ENCODE measurements around the gene ARPP19. TPM values are rescaled to one million over a fixed set of nuclear protein-coding genes. Genes with fewer than 3 reads are reported as not detected.

ARPP19 gene
- total and polyA plus RNA-seq, 2 experiments from 2014 or later = 78.3 to 192 TPM

- H4K20me1 ChIP-seq (replicated peaks; ENCODE audit: insufficient read depth) = peaks cover 12% of the 10 kb centered on the region
- Mint-ChIP-seq H3K4me1 (no peaks in the 10 kb centered on the region), H3K36me3 (ENCODE audit: low read depth) (peaks cover 59% of the 10 kb centered on the region), H3K4me3 (no peak overlapping the region), H3K27ac (no peak overlapping the region), H3K9me3 (no peaks in the 10 kb centered on the region), H3K27me3 (ENCODE audit: insufficient read depth, low read depth, poor library complexity) (no peaks in the 10 kb centered on the region)
- no peak overlapping the region for H3K27ac ChIP-seq (ENCODE audit: low read depth)
- peaks cover 36% of the 10 kb centered on the region; the same call in 1 of the 2 replicates for H3K36me3 ChIP-seq (ENCODE audit: insufficient read depth)
- no peak overlapping the region for H3K4me2 ChIP-seq
- peaks cover 47% of the 10 kb centered on the region for H3K79me2 ChIP-seq (replicated peaks; ENCODE audit: insufficient read depth)
- DNase-seq (ENCODE audit: low spot score) (no peak), ATAC-seq (no peak)
- H3K27me3 ChIP-seq (ENCODE audit: insufficient read depth) = no peaks in the 10 kb centered on the region
- H2AFZ ChIP-seq = no peak overlapping the region
- no peak overlapping the region for H3K4me3 ChIP-seq
- no peak for TF ChIP-seq ETS1 (IDR thresholded peaks at IDR 0.05)
- TF ChIP-seq CREB1 (CRISPR knock-in tag; IDR thresholded peaks at IDR 0.05; ENCODE audit: low read depth) = no peak
- TF ChIP-seq EZH2phosphoT487 (IDR thresholded peaks at IDR 0.05; ENCODE audit: unreplicated experiment) = no peak
- TF ChIP-seq JUNB (IDR thresholded peaks at IDR 0.05; ENCODE audit: unreplicated experiment) = no peak
- no peak for TF ChIP-seq STAT1 (IDR thresholded peaks at IDR 0.05; ENCODE audit: unreplicated experiment)
- TF ChIP-seq ZNF114 (CRISPR knock-in tag; IDR thresholded peaks at IDR 0.05) = no peak
- TF ChIP-seq ZNF331 (CRISPR knock-in tag; IDR thresholded peaks at IDR 0.05; ENCODE audit: low read depth) = no peak
- no peaks in the 10 kb centered on the region for H3K9me2 ChIP-seq (ENCODE audit: insufficient read depth)
- no peaks in the 10 kb centered on the region for H3F3A ChIP-seq (replicated peaks; ENCODE audit: low read depth)
- H3K4me1 ChIP-seq (ENCODE audit: insufficient read depth) = no peaks in the 10 kb centered on the region
Measured at GRCh38 chr15:52552303-52552702, 16.5 kb downstream of the ARPP19 start.

- ATAC-seq = no peak
- TF ChIP-seq REST (IDR thresholded peaks at IDR 0.05; ENCODE audit: unreplicated experiment) = no peak
- TF ChIP-seq STAT1 (IDR thresholded peaks at IDR 0.05; ENCODE audit: unreplicated experiment) = no peak
- no peak for TF ChIP-seq POLR2AphosphoS5 (IDR thresholded peaks at IDR 0.05; ENCODE audit: low read depth)
- TF ChIP-seq ZNF331 (CRISPR knock-in tag; IDR thresholded peaks at IDR 0.05; ENCODE audit: low read depth) = no peak
- TF ChIP-seq JUNB (IDR thresholded peaks at IDR 0.05; ENCODE audit: unreplicated experiment) = no peak
- TF ChIP-seq ZNF462 (CRISPR knock-in tag; IDR thresholded peaks at IDR 0.05) = no peak
- TF ChIP-seq ZNF114 (CRISPR knock-in tag; IDR thresholded peaks at IDR 0.05) = no peak
- no peak for TF ChIP-seq EZH2phosphoT487 (IDR thresholded peaks at IDR 0.05; ENCODE audit: unreplicated experiment)
Measured at GRCh38 chr15:52551762-52552161, 17.1 kb downstream of the ARPP19 start.

More at GRCh38 chr15:52551762-52552161, 17.1 kb downstream of the ARPP19 start:
- H3K4me1 ChIP-seq (ENCODE audit: insufficient read depth) = no peaks in the 10 kb centered on the region
- peaks cover 7% of the 10 kb centered on the region for H4K20me1 ChIP-seq (replicated peaks; ENCODE audit: insufficient read depth)
- no peak overlapping the region for H2AFZ ChIP-seq
- no peaks in the 10 kb centered on the region for H3K27me3 Mint-ChIP-seq (ENCODE audit: insufficient read depth, low read depth, poor library complexity)
- no peak overlapping the region for H3K4me3 ChIP-seq
- no peak for DNase-seq (ENCODE audit: low spot score)
- no peak overlapping the region for H3K27ac Mint-ChIP-seq
- H3K79me2 ChIP-seq (replicated peaks; ENCODE audit: insufficient read depth) = peaks cover 41% of the 10 kb centered on the region
- no peaks in the 10 kb centered on the region for H3K9me2 ChIP-seq (ENCODE audit: insufficient read depth)
- peaks cover 32% of the 10 kb centered on the region; the same call in 1 of the 2 replicates for H3K36me3 ChIP-seq (ENCODE audit: insufficient read depth)
- H3K4me2 ChIP-seq = no peak overlapping the region
- no peaks in the 10 kb centered on the region for H3K27me3 ChIP-seq (ENCODE audit: insufficient read depth)
- H3K9me3 Mint-ChIP-seq = no peaks in the 10 kb centered on the region; the same call in 2 of the 3 replicates
- no peak overlapping the region for H3K4me3 Mint-ChIP-seq
- peaks cover 64% of the 10 kb centered on the region for H3K36me3 Mint-ChIP-seq (ENCODE audit: low read depth)
- H3K27ac ChIP-seq (ENCODE audit: low read depth) = no peak overlapping the region
- no peaks in the 10 kb centered on the region for H3K4me1 Mint-ChIP-seq
- H3F3A ChIP-seq (replicated peaks; ENCODE audit: low read depth) = no peaks in the 10 kb centered on the region

Measured in GM23338 (cell line).